Hepatic stellate cell (primary cell): Measurements from ENCODE around the gene XBP1.
"Not testable (repeated sequence)": the region's sequence is repeated elsewhere in the genome, so short reads cannot be mapped to it uniquely, and the experiment has no call there.

ENCODE experiments used
- DNase-seq: peaks from one replicate; pipeline ENCODE4 v3.0.0; 2011; ENCODE audit warnings: low spot score

XBP1 gene

DNA sequence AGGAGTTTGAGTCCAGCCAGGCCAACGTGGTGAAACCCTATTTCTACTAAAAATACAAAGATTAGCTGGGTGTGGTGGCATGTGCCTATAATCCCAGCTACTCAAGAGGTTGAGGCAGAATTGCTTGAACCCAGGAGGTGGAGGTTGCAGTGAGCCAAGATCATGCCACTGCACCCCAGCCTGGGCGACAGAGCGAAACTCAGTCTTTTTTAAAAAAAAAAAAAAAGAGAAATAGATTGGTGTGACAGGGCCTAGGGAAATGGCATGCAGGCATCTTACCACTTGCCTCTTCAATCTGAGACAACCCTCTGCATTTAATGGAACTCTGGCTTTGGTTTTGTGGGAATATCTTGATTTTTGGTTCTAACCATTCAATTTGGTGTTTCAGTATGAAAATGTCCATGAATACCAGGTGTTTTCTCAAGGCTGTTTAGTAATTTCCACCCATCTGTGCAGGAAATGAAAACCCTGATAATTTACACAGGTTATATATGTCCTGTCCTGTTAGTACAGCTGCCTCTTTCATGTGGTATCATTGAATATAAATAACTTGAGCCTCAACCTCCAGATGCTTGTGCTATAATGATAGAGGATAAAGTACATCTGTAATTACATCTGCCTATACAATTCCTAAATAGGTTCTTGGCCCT is 8.4 kb downstream of the XBP1 start:
- no peak for DNase-seq

DNA sequence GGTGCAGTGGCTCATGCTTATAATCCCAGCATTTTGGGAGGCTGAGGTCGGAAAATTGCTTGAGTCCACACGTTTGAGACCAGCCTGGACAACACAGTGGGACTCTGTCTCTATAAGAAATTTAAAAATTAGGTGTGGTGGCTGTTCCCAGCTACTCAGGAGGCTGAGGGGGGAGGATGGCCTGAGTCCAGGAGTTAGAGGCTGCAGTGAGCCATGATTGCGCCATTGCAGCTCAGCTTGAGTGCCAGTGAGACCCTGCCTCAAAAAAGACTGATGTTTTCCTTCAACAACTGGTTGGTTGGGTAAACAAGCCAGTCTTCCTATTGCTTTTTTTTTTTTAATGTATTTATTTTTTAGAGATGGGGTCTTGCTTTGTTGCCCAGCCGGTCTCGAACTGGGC is 9.2 kb downstream of the XBP1 start:
- no peak for DNase-seq

DNA sequence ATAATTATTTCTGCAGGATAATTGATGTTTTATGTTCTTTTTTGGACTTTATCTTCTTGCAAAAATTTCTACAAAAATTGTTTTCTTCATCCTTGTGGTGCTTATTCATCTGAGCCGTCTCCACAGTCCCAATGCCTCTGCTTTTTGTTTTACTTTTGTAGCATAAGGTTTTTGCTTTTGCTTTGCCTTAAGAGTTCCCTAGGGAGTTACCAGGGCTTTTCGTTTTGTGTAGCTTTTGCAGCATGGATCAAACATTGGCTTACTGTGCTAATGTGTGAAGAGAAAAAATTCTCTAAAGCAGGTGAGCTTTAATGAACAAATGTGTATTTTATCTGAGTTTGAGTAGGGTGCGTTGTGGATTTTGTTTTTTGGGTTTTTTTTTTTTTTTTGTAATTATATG is 11.8 kb downstream of the XBP1 start:
- no peak for DNase-seq

DNA sequence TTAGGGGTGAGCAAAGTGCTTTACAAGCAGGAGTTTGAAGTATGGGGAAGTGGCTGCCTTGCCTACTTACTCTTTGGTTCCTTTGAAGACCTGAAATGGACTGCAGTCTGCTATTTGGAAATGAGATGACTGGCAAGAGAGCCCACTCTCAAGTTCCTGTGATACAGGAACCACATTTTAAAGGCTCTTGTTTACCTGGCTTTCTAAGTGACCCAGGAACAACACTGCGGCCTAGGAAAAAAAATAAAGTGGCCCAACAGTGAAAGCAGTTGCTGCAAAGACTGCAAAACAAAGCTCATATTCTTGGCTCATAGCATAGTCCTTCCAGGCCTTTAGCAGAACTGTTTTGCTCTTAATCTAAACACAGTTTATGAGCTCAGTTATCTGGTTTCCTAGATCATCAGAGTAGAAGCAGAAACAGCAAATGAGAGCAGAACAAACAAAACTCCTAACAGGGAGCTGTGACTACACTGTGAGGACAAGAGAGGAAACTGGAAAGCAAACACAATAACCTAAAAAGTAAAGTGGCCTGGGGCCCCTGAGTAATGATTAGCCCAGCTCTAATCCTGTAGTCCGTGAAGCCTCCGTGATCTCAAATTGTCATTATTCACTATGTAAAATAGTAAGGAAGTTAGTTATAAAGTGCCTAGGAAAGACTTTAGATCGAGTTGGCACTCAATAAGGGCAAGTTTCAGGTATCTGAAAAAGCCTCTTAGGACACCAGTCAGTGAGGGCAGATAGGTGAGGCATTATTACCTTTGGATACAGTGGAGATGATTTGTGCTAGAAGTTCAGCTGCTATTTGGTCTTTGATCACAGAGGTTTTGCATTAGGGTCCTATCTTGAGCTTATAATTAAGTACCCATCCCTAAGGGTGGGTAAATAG is 16.3 kb downstream of the XBP1 start:
- DNase-seq: no peak

DNA sequence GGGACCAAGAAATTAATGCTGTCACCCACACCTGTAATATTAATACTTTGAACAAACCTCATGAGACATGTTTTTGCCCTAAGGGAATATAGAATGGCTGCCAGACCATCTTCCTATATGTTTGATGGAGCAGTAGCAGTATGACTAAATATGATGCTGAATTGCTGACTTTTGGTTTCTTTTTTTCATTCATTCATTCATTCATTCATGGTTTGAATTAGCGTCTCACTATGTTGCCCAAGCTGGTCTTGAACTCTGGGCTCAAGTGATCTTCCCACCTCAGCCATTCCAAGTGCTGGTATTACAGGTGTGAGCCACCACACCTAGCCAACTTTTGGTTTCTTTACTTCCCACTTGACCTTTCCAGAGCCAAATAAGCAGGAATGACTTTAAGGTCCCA is 20.1 kb downstream of the XBP1 start:
- no peak for DNase-seq

DNA sequence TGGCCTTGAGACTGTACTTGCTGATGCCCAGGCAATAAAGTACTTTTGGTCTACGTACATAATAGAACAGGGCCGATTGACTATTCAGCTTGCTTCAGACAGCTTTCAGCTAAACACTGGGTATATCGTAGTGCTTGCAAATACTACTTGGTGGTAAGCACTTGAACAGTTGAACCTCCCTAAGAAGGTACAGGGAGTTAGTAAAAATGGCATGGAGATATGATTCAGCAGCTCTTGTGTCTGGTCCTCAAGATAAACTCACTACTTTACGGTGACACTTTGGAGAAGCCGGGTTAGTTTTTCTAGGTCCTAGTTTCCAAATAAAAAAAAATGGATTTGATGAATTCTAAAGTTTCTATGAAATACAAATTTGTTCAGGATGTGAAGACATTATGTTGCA is 20.5 kb downstream of the XBP1 start:
- no peak for DNase-seq

DNA sequence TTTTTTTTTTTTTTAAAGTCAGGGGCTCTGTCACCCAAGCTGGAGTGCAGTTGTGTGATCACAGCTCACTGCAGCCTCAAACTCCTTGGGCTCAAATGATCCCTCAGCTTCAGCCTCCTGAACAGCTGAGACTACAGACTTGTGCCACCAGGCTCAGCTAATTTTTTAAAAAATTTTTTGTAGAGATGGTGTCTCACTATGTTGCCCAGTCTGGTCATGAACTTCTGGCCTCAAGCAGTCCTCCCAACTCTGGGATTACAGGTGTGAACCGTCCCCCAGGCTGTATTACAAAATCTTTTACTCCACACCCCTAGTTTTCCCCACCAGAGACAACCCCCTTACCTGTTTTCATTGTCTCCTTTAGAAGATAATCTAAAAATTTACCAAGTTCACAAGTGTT is 26.0 kb downstream of the XBP1 start:
- no peak for DNase-seq

DNA sequence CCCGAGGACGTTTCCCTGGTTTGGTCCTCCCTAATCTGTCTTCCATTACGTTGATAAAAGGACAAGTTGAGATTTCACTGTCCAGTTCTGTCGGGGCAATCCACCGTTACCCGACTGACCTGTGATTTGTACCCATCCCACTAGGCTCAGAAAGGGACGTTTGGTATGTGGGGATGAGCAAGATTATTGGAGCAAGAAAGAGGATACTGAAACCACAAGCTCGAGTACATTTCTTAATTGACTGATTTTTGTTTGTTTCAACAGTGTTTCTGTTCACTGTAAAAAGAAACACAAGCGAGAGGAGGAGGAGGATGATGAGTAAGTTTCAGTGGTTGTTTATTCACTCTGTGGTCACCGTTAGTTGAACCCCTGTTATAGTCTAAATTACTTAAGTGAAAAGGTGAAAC is 26.9 kb downstream of the XBP1 start:
- DNase-seq: no peak

DNA sequence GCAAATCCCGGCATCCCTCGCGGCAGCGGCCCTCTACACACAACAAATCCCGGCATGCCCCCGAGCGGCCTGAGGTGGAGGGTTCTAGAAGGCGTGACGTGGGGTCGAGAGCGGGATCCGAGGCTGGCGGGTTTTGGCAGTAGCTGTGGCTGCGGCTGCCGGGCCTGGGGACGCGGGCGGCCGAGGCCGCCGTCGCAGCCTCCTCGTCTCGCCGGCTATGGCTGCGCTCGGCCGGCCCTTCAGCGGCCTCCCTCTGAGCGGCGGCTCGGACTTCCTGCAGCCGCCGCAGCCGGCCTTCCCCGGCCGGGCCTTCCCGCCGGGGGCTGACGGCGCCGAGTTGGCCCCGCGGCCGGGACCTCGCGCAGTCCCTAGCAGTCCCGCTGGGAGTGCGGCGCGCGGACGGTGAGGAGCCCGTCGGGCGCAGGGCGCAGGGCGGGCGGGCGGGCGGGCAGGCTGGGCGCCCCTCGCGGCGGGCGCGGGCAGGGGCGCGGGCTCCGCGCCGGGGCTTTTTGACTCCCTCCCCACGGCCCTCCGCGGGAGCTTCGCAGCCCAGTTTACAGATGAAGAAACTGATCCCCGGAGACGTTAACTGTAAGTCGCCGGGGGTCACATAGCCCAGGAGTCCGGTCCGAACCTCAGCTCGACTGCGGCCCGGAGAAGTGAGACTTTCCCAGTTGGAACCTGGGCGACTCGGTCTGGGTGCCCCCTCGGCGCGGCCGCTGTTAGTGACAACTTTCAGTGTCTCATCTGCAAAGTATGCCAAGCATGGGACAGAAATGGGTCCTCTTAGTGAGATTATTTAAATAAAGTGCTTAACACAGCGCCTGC is 27.5 kb downstream of the XBP1 start, which contains the start of gene CCDC117:
TSS of gene CCDC117 (plus strand) at position 63 of the 828 bp plus-strand sequence. CDS start at position 218, 155 bp downstream.
- peak; percentile 97 for DNase-seq

DNA sequence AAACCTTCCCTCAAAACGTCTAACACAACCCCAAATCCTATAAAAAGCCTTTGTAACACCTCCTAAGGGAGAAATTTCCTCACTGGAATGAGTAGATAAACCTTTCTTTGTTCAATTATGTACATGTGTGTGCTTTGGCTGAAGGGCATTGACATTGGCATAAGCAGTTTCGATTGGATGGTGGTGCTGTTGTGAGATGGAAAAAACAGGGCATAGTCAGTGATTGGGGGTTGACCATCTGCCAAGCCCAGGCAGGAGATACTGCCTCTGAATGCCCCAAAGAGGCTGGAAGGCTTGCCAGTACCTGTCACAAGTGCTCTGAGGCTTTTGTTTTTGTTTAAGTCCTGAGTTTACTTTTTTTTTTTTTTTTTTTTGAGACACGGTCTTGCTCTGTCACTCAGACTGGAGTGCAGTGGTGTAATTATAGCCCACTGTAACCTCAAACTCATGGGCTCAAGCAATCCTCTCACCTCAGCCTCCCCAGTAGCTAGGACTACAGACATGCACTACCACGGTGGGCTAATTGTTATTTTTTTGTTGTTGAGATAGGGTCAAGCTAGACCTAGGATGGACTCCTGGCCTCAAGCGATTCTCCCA is 29.1 kb downstream of the XBP1 start:
- no peak for DNase-seq

DNA sequence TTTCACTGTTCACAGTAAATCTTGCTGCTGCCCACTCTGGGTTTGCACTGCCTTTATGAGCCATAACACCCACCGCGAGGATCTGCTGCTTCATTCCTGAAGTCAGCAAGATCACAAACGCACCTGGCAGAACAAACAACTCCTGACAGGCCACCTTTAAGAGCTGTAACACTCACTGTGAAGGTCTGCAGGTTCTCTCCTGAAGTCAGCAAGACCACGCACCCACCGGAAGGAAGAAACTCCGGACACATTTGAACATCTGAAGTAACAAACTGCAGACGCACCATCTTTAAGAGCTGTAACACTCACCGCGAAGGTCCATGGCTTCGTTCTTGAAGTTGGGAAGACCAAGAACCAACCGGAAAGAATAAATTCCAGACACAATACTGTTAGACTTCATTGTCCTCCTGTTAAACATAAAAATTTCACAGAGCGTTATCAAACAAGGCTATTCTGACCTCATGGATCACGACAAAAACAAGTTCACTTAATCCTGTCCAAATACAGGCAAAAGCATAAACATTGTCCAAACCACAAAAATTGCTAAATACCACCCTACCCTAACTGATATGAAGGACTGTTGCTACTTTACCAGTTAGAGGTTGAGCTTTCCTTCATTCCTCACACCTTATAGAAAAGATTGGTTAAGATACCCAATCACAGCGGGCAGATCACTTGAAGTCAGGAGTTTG is 30.8 kb downstream of the XBP1 start:
- DNase-seq: no peak

DNA sequence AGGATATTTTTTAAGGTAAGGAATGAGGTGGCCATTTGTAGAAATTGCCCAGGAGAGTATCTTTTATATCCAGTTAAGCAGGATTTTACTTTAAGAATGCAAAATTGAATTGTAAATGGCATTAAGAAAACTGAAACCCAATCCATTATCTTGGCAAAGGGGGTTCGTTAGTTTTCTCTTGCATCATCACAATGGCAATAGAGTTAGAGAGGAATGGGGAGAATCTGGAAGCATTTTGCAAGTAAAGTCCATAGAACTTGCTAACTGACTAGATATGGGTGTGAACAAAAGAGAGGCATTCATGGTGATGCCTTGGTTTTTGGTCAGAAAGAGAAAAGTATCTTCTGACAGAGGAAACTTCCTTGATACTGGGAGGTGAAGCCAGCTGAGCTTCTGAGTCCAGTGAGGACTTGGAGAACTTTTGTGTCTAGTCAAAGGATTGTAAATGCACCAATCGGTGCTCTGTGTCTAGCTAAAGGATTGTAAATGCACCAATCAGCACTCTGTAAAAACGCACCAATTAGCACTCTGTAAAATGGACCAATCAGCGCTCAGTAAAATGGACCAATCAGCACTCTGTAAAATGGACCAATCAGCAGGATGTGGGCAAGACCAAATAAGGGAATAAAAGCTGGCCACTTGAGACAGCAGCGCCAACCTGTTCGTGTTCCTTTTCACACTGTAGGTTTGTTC is 31.5 kb downstream of the XBP1 start:
- DNase-seq: no peak

DNA sequence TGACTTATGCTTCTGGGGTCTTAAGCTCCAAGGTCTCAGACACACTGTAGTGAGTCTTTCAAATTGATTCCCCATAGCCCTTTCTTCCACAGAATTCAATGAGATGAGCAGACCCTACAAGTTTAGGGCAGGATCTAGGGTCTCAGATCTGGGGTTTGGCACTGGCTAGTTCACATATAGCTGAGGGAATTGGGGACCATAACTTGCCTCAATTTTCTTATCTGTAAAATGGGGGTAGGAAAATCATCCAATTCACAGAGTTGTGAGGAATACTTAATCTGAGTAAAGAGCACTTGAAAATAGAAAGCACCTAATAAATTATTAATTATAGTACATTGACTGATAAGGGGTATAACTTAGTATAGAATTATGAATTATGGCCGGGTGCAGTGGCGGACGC is 33.7 kb downstream of the XBP1 start:
- no peak for DNase-seq

DNA sequence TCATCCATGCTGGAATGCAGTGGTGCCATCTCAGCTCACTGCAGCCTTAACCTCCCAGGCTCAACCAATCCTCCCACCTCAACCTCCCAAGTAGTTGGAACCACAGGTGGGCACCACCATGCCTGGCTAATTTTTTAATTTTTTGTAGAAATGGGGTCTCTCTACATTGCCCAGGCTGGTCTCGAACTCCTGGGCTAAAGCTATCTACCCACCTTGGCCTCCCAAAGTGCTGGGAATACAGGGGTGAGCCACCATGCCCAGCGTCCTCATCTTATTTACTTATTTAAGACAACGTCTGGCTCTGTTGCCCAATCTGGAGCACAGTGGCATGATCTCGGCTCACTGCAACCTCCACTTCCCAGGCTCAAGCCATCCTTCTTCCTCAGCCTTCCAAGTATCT is 38.4 kb downstream of the XBP1 start:
- DNase-seq: not testable (repeated sequence)

DNA sequence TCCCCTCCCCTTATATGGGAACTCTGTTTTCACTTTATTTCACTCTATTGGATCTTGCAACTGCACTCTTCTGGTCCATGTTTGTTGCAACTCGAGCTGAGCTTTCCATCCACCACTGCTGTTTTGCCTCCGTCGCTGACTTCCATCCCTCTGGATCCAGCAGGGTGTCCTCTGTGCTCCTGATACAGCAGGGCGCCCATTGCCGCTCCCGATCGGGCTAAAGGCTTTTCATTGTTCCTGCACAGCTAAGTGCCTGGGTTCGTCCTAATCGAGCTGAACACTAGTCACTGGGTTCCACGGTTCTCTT is 39.0 kb downstream of the XBP1 start:
- no peak for DNase-seq

DNA sequence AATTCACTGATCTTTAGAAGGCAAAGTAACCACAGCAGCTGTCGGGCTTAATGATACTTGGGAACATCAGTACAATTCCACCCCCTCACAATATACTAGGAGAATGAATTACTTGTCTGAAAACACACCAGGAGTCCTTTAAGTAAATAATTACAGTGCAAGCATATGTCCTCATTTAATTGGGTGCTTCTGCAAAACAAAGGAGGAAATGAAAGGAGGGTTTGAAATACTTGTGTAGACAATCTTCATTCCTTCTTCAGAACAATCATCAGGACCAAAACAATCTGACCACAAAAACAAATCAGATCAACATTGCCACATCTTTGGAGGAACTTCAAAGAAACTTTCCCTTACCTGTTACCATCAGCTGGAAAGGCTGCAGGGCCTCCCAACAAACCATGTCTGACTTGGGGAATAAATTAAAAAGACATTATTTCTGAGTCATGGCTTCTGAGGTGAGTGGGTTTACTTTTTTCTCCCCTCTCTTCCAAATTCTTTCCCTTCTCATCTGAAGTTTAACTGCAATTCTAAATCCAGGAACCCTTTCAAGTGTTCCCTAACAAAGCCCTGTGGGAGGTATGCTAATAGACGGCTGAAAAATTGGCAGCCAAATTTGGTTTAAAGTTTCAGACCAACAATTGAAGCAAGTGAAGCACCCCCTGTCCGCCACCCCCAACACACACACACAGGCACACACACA is 40.4 kb downstream of the XBP1 start:
- no peak for DNase-seq

DNA sequence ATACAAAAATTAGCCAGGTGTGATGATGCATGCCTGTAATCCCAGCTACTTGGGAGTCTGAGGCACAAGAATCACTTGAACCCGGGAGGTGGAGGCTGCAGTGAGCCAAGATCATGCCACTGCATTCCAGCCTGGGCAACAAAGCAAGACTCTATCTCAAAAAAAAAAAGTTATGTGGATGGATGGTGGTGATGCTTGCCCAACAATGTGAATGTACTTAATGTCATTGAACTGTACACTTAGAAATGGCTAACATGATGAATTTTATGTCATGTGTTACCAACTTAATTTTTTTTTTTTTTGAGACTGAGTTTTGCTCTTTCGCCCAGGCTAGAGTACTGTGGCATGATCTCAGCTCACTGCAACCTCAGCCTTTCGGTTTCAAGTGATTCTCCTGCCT is 45.9 kb downstream of the XBP1 start:
- DNase-seq: not testable (repeated sequence)

DNA sequence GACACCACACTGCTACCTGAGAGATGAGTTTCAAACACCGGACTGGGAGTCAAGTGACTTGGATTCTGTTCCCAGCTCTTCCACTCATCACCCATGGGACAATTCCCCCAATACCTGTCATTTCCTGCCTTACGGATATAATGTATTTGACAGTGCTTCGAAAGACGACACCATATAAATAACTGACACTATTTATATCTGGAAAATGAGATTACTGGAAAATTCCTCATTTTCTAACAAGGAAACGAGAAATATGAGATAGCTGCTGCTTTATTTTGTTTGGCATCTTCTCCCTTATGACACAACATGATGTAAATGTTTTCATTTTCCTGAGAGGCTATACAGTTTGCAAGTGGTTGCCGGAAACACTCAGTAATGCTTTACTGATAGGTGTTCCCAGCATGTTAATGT is 49.9 kb downstream of the XBP1 start:
- peak; percentile 56 for DNase-seq
